Sigmoid colon (tissue), 3 donors: ENCODE data around the gene TAGLN.

Source experiments
- CTCF ChIP-seq, 4 experiments: fragments of 450-650 bp in 3 of 4; fragments of 200-600 bp in 1 of 4; IDR thresholded peaks; one replicate each; pipeline ENCODE4 v1.5.1; 2016 to 2019; ENCODE audit warnings: antibody characterized with exemption in 4 of 4, mild to moderate bottlenecking in 3 of 4, moderate library complexity in 2 of 4
- POLR2A ChIP-seq, 2 donors: fragments of 450-650 bp; IDR thresholded peaks; one replicate each; pipeline ENCODE4 v1.6.1; 2016; ENCODE audit warnings: antibody characterized with exemption in 2 of 2, mild to moderate bottlenecking in 2 of 2, moderate library complexity in 2 of 2

- TF ChIP-seq CTCF (IDR thresholded peaks at IDR 0.05) (no peak), POLR2A (IDR thresholded peaks at IDR 0.05) (no peak)
Measured at GRCh38 chr11:117171007-117171403, 28.2 kb upstream of the TAGLN start.
